Kidney epithelial cell (primary cell): ENCODE results near the gene PEX10. TPM values are rescaled to one million over a fixed set of nuclear protein-coding genes. Genes with fewer than 3 reads are reported as not detected.

Source experiments
- DNase-seq: peaks from one replicate; pipeline ENCODE4 v3.0.0-alpha.2; 2010; ENCODE audit warnings: low read depth
- H3K27me3 ChIP-seq: 2 replicates; pipeline ENCODE4 v1.6.0; 2011; ENCODE audit warnings: low read length; ENCODE audit not compliant: control insufficient read depth, insufficient read depth
- H3K36me3 ChIP-seq: 2 replicates; pipeline ENCODE4 v1.5.1; 2011; ENCODE audit warnings: low read length; ENCODE audit not compliant: control insufficient read depth, insufficient read depth
- H3K4me3 ChIP-seq: 2 replicates; pipeline ENCODE4 v1.5.1; 2011; ENCODE audit warnings: low read depth, mild to moderate bottlenecking, control low read depth, low read length
- total RNA-seq: library from RNA; depleted of rRNA; stranded (reverse); fragments of >200 nt; gene quantifications from 2 replicates; pipeline ENCODE4 v1.2.3, GENCODE V29; 2015
- TF ChIP-seq, protein P1 (sequence below): IDR thresholded peaks from 2 replicates; pipeline ENCODE4 v1.5.1; 2011; ENCODE audit warnings: mild to moderate bottlenecking, moderate library complexity, low read length, control low read depth, inconsistent platforms; ENCODE audit not compliant: insufficient read depth, poor library complexity, severe bottlenecking

Gene PEX10
- total RNA-seq, 1 donor from 2014 or later = 50.4 TPM

DNA sequence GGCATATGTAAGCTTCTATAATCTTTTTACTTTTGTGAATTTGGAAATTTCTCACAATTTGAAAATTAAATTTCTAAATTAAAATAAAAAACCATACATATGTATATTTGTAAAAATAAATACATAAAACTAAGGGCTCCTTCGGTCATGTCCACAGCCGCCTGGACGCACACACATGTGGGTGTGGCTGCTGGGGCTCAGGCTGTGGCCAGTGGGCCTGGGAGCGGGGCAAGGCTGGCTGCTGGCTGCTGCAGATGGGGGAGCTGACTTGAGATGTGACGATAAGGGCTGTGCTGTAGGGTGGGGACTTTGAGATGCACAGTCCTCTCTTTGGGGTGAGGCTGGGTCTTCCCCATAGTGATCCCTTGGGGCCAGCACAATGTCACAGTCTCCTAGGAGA, 15.9 kb downstream of the PEX10 start:
- TF ChIP-seq, protein P1, sequence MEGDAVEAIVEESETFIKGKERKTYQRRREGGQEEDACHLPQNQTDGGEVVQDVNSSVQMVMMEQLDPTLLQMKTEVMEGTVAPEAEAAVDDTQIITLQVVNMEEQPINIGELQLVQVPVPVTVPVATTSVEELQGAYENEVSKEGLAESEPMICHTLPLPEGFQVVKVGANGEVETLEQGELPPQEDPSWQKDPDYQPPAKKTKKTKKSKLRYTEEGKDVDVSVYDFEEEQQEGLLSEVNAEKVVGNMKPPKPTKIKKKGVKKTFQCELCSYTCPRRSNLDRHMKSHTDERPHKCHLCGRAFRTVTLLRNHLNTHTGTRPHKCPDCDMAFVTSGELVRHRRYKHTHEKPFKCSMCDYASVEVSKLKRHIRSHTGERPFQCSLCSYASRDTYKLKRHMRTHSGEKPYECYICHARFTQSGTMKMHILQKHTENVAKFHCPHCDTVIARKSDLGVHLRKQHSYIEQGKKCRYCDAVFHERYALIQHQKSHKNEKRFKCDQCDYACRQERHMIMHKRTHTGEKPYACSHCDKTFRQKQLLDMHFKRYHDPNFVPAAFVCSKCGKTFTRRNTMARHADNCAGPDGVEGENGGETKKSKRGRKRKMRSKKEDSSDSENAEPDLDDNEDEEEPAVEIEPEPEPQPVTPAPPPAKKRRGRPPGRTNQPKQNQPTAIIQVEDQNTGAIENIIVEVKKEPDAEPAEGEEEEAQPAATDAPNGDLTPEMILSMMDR = no peak
- no peak overlapping the region for H3K4me3 ChIP-seq
- no peaks in the 10 kb centered on the region for H3K27me3 ChIP-seq
- no peaks in the 10 kb centered on the region for H3K36me3 ChIP-seq
- DNase-seq = no peak

DNA sequence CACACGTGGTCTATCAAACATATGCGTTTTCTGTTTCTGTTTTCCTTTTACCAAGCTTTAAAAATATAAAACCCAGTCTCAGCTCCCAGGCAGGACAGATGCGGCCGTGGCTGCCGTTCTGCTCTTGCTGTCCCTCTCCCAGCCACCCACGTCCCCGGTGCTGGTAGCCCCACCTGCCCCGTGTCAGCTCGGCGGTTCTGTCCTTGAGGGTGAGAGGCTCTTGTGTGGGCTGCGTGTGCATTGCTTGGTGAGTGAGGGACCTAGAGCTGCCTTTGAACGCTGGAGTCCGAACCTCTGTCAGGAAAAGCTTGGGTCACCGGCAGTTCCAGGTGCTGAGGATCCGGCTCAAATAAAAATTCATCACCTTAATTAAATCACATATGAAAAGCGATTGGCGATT, 16.3 kb downstream of the PEX10 start:
- H3K27me3 ChIP-seq = no peaks in the 10 kb centered on the region
- no peaks in the 10 kb centered on the region for H3K36me3 ChIP-seq
- H3K4me3 ChIP-seq = no peak overlapping the region
- DNase-seq = no peak
- TF ChIP-seq, protein P1 = no peak

DNA sequence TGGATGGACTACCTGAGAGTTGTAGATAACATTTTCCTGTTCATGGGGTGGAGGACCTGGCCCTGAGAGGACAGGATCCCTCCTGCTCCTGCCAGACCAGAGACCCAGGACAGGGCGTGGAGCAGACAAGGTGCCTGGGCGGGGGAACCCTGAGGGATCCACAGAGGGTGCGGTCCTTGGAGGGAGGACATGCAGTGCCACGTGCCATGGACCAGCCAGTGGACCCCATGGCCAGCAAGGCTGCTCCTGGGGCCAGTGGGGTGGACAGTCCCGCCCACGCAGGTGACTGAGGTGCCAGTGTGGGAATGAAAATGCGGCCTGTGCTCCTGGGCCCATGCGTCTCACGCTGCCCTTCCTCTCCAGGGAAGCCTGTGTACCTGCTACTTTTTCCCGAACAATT, 17.1 kb downstream of the PEX10 start:
- Histone ChIP-seq H3K27me3 (no peaks in the 10 kb centered on the region), H3K36me3 (no peaks in the 10 kb centered on the region), H3K4me3 (no peak overlapping the region)
- DNase-seq = no peak
- TF ChIP-seq, protein P1 = no peak

DNA sequence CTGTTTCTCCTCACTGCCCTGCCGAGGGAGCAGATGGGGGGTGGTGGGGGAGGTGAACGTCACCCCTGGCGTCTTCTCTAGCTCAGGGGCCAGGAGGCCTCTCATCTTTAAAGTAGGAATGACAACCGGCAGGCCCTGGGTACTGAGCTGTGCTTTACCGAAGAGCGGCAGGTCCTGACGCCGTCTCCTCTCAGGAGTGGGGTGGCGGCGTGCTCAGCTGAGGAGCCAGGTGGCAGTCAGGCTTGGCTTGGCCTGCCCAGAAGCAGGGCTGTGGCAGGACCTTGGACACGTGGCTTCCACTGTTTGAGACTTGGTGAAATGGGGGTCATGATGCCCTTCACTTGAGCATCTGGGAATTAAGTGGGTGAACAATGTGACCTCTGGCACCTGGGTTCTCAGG, 17.6 kb downstream of the PEX10 start:
- H3K36me3 ChIP-seq = no peaks in the 10 kb centered on the region
- H3K4me3 ChIP-seq = no peak overlapping the region
- H3K27me3 ChIP-seq = no peaks in the 10 kb centered on the region
- TF ChIP-seq, protein P1 = no peak
- no peak for DNase-seq

DNA sequence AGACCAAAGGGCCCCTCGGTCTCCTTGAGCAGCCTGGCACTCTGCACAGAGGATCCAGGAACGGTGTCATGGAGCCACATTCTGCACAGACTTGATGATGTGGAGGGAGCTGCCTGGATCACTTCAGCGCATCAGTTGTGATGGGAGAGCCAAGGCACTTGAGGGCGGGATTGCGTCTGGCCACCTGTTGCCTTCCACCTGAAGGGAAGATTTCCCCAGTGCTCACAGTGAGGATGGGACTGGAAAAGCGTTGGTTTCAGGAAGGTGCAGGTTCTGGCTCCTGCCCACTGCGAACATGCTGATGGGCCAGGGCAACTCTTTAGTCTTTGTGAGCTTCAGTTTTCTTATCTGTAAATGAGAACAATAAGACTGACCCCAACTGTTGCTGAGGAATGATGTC, 18.1 kb downstream of the PEX10 start:
- TF ChIP-seq, protein P1 = no peak
- H3K27me3 ChIP-seq = no peaks in the 10 kb centered on the region
- no peak for DNase-seq
- H3K36me3 ChIP-seq = no peaks in the 10 kb centered on the region
- H3K4me3 ChIP-seq = no peak overlapping the region

DNA sequence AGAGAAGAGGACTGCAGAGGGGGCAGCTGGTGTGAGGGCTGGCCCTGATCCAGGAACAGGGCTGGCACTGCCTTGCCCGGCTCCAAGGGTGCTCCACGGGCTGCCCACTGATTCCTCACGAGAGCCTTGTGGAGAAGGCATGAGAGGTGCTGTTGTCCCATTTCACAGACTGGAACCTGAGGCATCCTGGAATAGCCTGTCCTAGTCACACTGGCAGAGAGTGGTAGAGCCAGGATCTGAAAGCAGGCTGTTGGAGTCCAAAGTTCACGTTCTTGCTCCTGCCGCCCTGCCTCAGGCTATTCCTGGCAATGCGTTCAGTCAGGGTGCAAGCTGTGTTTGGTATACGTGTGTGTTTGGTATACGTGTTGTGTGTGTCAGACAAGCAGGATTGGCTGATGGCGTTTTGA, 18.9 kb downstream of the PEX10 start:
- no peaks in the 10 kb centered on the region for H3K27me3 ChIP-seq
- no peak for DNase-seq
- H3K4me3 ChIP-seq = no peak overlapping the region
- TF ChIP-seq, protein P1 = no peak
- H3K36me3 ChIP-seq = no peaks in the 10 kb centered on the region
